ENCODE data around the gene SRGAP3.

Gene SRGAP3

GRCh38 chr3:8945890-8946600, 303.4 kb downstream of the SRGAP3 start:
- in situ Hi-C loops (cut with HindIII; ENCODE audit: low sequenced_read_pairs), result no loop called here

- in situ Hi-C loops (cut with HindIII; ENCODE audit: low sequenced_read_pairs), result no loop called here
Observed at GRCh38 chr3:8942746-8943488, 306.5 kb downstream of the SRGAP3 start.

GRCh38 chr3:8942115-8942514, 307.3 kb downstream of the SRGAP3 start:
- in situ Hi-C loops (cut with HindIII; ENCODE audit: low sequenced_read_pairs), result no loop called here

GRCh38 chr3:8938021-8938420, 311.4 kb downstream of the SRGAP3 start:
- in situ Hi-C loops (cut with HindIII; ENCODE audit: low sequenced_read_pairs), result no loop called here

GRCh38 chr3:8937064-8938020, 312.1 kb downstream of the SRGAP3 start:
- in situ Hi-C loops (cut with HindIII; ENCODE audit: low sequenced_read_pairs), result no loop called here

GRCh38 chr3:8932507-8932906, 316.9 kb downstream of the SRGAP3 start:
- in situ Hi-C loops (cut with HindIII; ENCODE audit: low sequenced_read_pairs), result no loop called here

- in situ Hi-C loops (cut with HindIII; ENCODE audit: low sequenced_read_pairs), result no loop called here
Observed at GRCh38 chr3:8931342-8931741, 318.1 kb downstream of the SRGAP3 start.
